NCI-H69 (cell line): ENCODE data around the gene SLC35B3.
"Not testable (repeated sequence)": the region's sequence is repeated elsewhere in the genome, so short reads cannot be mapped to it uniquely, and the experiment has no call there.

Experiments
- DNase-seq: peaks from one replicate; lab custom pipeline; 2025; lab: John Stamatoyannopoulos, UW

Gene SLC35B3

GRCh38 chr6:8435093-8435844 is at the start of gene SLC35B3:
SLC35B3 (minus strand) TSS chr6:8435545.
- DNase-seq = peak; percentile 99

DNA sequence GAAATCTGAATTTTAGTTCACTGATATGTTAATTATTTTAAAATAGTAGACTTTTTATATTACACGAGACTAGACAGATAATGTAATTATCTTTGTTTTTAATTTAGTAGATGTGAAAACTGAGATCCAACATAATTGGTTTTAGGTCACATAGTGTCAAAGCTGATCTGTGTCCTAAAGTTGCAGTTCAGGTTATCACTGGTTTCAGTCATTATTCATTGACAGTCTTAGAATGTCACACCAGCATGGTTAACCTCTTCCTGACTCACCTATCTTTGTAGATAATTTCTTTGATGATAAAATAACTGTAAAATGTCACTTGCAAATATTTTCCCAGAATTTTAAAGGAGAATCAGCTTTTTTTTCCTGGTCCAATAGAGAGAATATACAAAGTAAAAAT is 48.3 kb upstream of the SLC35B3 start:
- DNase-seq = no peak

DNA sequence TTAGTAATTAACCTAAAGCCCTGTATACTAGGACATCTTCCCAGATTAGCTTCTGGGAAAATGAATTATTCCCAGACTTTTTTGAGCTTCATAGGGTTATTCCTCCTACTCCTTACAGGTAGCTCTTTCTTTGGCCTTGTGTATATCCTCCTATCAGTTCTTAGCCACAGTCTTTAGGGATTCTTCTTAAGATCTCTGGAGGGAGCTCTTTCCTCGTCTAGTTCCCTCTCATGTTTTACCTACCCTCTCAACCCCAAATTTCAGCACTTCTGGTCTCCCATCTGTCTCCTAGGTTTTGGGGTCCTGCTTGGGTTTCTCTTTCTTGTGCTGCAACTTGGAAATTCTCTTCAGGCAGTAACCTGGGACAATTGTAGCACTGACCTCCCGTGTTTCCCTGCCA is 46.4 kb upstream of the SLC35B3 start:
- DNase-seq = peak; percentile 55

DNA sequence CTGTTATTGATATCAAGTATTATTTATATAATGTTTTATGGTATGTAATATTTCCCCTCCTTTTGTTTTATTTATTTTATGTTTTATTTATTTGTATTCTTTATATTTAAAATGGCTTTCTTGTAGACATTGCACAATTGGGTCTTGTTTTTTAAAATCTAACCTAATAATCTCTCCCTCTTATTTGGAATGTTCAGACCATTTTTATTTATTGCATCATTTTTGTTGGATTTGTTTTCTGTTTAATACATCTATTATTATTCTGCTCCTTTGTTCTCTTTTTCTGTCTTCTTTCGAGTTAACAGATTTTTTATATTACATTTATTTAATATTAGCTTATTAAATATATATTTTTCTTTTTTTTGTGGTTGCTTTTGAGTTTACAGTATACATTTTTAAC is 43.1 kb upstream of the SLC35B3 start:
- no peak for DNase-seq

- DNase-seq = no peak
Observed at GRCh38 chr6:8476656-8477055, 41.3 kb upstream of the SLC35B3 start.

DNA sequence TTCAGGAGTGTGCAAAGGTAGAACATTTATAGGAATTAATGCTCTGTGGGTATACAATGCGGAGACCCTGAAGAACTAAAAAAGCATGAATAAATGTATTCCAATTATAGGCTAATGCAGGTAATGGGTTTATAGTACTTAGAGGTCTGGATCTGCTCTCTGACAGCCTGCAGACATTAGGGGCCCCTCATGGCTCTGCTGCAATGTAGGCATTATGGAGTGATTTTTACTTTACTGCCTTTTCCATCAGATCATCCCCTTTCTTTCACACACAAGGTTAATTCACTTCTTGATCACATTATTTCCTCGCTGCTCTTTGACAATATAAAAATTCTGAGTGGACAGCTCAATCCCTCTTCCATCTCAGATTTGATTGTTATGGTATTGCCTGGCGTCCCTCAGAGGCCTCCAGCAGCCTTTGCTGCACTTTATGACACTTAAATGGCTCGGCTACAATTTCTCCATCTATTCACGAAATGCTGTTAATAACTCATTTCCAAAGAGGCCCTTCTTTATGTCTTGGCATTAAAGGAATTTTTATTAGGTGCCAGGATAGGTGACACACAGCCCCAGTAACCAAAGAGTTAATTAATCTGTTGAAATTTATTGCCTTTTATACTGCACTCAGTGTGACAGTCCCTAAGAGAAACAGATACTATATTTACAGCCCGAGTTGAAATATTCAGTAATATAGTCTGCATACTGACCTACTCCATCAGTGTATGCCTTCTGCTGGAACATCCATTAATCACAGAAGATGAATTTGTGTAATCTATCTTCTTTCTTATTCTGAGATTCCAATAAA is 33.4 kb upstream of the SLC35B3 start:
- DNase-seq = no peak

DNA sequence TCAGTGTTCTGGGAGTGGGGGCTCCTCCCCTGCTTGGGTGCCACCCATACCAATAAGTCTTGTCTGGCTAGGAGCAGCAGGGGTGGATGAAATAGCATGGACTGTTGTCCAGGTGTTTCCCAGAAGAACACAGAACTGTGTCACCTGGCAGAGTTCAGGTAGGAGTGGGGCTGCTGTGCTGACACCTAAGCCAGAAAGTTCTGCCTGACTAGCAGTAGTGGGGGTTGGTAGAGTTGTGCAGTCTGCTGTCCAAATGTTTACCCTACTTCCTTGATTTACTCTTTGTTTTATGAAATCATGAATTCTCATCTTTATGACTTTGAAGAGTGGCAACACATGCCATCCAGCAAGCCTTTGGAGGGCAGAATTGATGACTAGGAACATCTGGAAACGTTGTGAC is 27.3 kb upstream of the SLC35B3 start:
- no peak for DNase-seq

GRCh38 chr6:8462169-8462568 is 26.8 kb upstream of the SLC35B3 start:
- no peak for DNase-seq

DNA sequence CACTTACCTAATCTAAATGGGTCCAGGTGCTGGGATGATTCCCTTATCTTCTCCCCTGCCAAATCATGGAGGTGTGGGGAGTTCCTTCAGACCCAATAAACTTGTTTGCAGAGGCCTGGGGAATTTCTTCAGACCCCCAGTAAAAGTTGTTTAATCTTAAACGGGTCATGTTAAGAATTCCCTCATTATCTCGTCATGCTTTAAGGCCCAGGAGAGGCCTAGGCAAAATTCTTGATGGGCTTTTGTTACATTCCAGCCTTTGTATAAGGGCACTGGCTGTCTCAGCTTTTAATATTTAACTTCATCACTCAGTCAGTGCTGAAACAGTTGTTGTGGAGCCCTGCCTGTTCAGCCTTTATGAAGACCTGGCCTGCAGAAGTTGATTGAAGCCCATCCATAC is 11.0 kb upstream of the SLC35B3 start:
- no peak for DNase-seq

GRCh38 chr6:8445930-8446329 is 10.6 kb upstream of the SLC35B3 start:
- not testable (repeated sequence) for DNase-seq

- no peak for DNase-seq
Observed at GRCh38 chr6:8442150-8442549, 6.8 kb upstream of the SLC35B3 start.

DNA sequence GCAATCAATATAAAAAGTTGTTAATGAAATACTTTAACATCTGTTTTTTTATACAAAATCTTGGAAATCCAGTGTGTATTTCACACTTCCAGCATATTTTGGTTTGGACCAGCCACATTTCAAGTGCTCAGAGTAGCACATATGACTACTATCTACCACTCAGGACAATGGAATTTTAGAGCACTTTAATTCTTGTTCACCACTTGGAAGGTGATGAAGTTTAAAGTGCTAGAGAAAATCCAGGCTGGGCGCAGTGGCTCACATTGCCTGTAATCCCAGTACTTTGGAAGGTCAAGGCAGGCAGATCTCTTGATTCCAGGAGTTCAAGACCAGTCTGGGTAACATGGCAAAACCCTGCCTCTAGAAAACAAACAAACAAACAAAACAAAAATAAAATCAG is 6.1 kb upstream of the SLC35B3 start:
- no peak for DNase-seq

- DNase-seq = no peak
Observed at GRCh38 chr6:8439601-8440268, 4.4 kb upstream of the SLC35B3 start.

GRCh38 chr6:8437813-8438212 is 2.5 kb upstream of the SLC35B3 start:
- no peak for DNase-seq

- no peak for DNase-seq
Observed at GRCh38 chr6:8436966-8437365, 1.6 kb upstream of the SLC35B3 start.

- peak; percentile 72 for DNase-seq
Observed at GRCh38 chr6:8435845-8436168, 462 bp upstream of the SLC35B3 start.

DNA sequence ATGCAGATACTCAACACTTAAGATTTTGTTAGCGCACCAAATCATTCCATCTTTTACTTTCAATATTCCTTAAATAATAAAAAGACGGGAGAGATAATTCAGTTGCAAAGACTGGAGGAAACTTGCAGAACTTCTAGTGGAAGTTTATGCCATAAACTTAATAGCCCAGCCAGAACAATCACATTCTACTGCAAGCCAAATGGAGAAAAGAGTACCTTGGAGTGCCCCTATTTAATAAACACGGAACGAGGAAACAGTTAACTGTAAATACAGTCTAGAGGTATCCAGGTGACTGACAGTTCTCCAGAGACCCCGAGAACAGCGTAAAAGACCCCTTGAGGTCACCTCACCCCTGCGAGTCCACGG is 635 bp downstream of the SLC35B3 start:
- DNase-seq = no peak

GRCh38 chr6:8432614-8433013 is 2.7 kb downstream of the SLC35B3 start:
- DNase-seq = no peak

DNA sequence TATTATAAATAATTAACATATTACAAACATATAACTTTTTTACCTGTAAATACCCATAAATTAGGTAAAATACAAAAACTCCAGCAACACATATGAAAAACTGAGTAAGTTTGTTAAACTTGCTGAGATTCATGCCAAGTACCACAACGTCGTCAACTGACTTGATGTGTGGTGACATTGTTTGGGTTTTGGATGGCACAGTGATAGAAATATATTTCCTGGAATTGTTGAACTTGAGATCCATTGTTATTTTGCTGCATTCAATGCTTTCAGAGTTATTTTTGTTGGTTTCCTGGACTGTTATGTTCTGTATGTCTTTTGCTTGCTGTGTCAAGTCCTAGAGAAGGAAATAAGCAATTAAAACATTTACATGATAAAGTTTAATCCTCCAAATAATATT is 5.5 kb downstream of the SLC35B3 start:
- no peak for DNase-seq

GRCh38 chr6:8426544-8426943 is 8.8 kb downstream of the SLC35B3 start:
- DNase-seq = not testable (repeated sequence)

- DNase-seq = peak; percentile 22
Observed at GRCh38 chr6:8420031-8420588, 15.2 kb downstream of the SLC35B3 start.

- no peak for DNase-seq
Observed at GRCh38 chr6:8415913-8416312, 19.4 kb downstream of the SLC35B3 start.

DNA sequence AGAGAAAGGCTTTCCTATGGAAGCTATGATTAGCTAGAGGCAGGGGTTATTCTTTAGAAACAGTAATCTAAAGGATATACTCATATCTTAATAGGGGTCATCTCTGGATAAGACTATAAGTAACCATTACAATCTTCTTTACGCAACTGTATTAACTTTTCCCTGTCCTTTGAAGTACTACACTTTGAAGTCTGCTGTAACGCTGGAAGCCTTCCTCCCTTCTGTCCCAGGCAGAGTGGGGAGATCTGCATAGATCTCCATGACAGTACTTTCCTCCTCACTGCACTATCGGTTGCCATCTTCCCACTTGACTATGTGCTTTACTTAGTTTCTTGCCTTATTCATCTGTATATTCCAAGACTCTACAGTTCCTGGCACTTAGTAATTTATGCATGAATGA is 20.1 kb downstream of the SLC35B3 start:
- no peak for DNase-seq
